K562 (cell line): Measurements from ENCODE around the gene IMPACT. TPM values are rescaled to one million over a fixed set of nuclear protein-coding genes. Genes with fewer than 3 reads are reported as not detected.

Experiments used
- ATAC-seq: fragments of 200-7000 bp; cut with Tn5 transposase; 3 replicates; pipeline ENCODE4 v1.9.1; 2020; ENCODE audit warnings: moderate library complexity
- BruUV-seq: library from RNA; stranded (reverse); fragments of 400-500 nt; replicated peaks from 2 replicates; lab custom pipeline; 2021; lab: Mats Ljungman, UMichigan
- CTCF ChIA-PET: fragments of 300-600 bp; formaldehyde crosslinking; extraction: SDS; loops from one replicate; lab custom pipeline; 2021; ENCODE audit warnings: low intra/inter-chr PET ratio; lab: Yijun Ruan, JAX
- POLR2A ChIA-PET: fragments of 300-600, 350-650 bp; sonication (Branson Sonifier 250); formaldehyde crosslinking; extraction: SDS; loops from one replicate; lab custom pipeline; 2021; ENCODE audit warnings: antibody characterized with exemption, inconsistent platforms; lab: Yijun Ruan, JAX
- DNase-seq, 4 experiments: peaks; one replicate each; pipeline versions ENCODE4 v3.0.0 to v3.0.0-alpha.2; 2011 to 2018; ENCODE audit warnings: low spot score in 3 of 4, mixed read lengths in 3 of 4; ENCODE audit errors: extremely low read depth in 1 of 4
- FAIRE-seq: peaks from 2 replicates; lab custom pipeline; 2011; peaks lifted over from hg19 to GRCh38; lab: Jason Lieb, UNC
- H2AFZ ChIP-seq: 2 replicates; pipeline ENCODE4 v1.6.0; 2011; ENCODE audit warnings: low read depth, low read length, control low read depth, inconsistent platforms
- H3K27ac ChIP-seq: fragments of 200-600 bp; 3 replicates; pipeline ENCODE4 v1.8.0; 2011; ENCODE audit warnings: low read depth, mild to moderate bottlenecking, control low read depth, inconsistent platforms, low read length, moderate library complexity, mixed read lengths; ENCODE audit errors: extremely low read depth
- H3K27me3 ChIP-seq, 2 experiments: fragments of 300-600 bp in 1 of 2; 2 replicates in 1 of 2; 3 replicates in 1 of 2; pipeline versions ENCODE4 v1.6.0 to v1.8.0; 2011; ENCODE audit warnings: inconsistent platforms in 2 of 2, low read length in 2 of 2, mild to moderate bottlenecking in 1 of 2, mixed read lengths in 1 of 2, moderate library complexity in 1 of 2; ENCODE audit not compliant: control insufficient read depth in 2 of 2, insufficient read depth in 2 of 2
- H3K36me3 ChIP-seq: fragments of 300-600 bp; 3 replicates; pipeline ENCODE4 v1.8.0; 2011; ENCODE audit warnings: mild to moderate bottlenecking, low read length, inconsistent platforms; ENCODE audit not compliant: control insufficient read depth, insufficient read depth
- H3K4me1 ChIP-seq, 2 experiments: fragments of 200-600 bp in 1 of 2; replicated peaks in 1 of 2; 2 replicates in 1 of 2; 3 replicates in 1 of 2; pipeline versions ENCODE4 v1.5.1 to v1.8.0; 2011; ENCODE audit warnings: inconsistent platforms in 2 of 2, low read length in 2 of 2, mild to moderate bottlenecking in 1 of 2, mixed read lengths in 1 of 2, moderate library complexity in 1 of 2; ENCODE audit not compliant: control insufficient read depth in 2 of 2, insufficient read depth in 2 of 2
- H3K4me2 ChIP-seq: 2 replicates; pipeline ENCODE4 v1.6.1; 2011; ENCODE audit warnings: low read length, control low read depth, inconsistent platforms, mixed read lengths; ENCODE audit not compliant: insufficient read depth
- H3K4me3 ChIP-seq: fragments of 200-600 bp; sonication (generic), shearing (Covaris generic); 2 replicates; pipeline ENCODE4 v1.5.1; 2016; ENCODE audit warnings: control low read depth, inconsistent platforms
- H3K79me2 ChIP-seq: fragments of 200-600 bp; 3 replicates; pipeline ENCODE4 v1.8.0; 2011; ENCODE audit warnings: low read length, inconsistent platforms; ENCODE audit not compliant: control insufficient read depth, insufficient read depth
- H3K9ac ChIP-seq, 2 experiments: 2 replicates each; pipeline versions ENCODE4 v1.6.0 to v1.6.1; 2011; ENCODE audit warnings: low read depth in 2 of 2, low read length in 2 of 2, control low read depth in 1 of 2, inconsistent platforms in 1 of 2, mild to moderate bottlenecking in 1 of 2, mixed read lengths in 1 of 2; ENCODE audit not compliant: insufficient read depth in 1 of 2
- H3K9me1 ChIP-seq: one replicate; pipeline ENCODE4 v1.6.0; 2011; ENCODE audit warnings: inconsistent platforms, mild to moderate bottlenecking, low read length, moderate library complexity; ENCODE audit not compliant: control insufficient read depth, insufficient read depth
- H3K9me3 ChIP-seq: replicated peaks from 2 replicates; pipeline ENCODE4 v1.5.1; 2011; ENCODE audit warnings: low read depth, low read length, inconsistent platforms; ENCODE audit not compliant: control insufficient read depth, insufficient read depth
- H4K20me1 ChIP-seq: replicated peaks from 2 replicates; pipeline ENCODE4 v1.6.1; 2011; ENCODE audit warnings: low read length, inconsistent platforms, mixed read lengths; ENCODE audit not compliant: control insufficient read depth, insufficient read depth
- CXXC5 ChIP-seq: fragments of 250-450 bp; sonication (Bioruptor Pico); IDR thresholded peaks from 2 replicates; pipeline ENCODE4 v1.8.0; 2022; ENCODE audit warnings: inconsistent platforms, mild to moderate bottlenecking, moderate library complexity
- E2F6 ChIP-seq, 2 experiments: IDR thresholded peaks; 2 replicates each; pipeline ENCODE4 v1.6.1; 2011; ENCODE audit warnings: borderline replicate concordance in 1 of 2, control low read depth in 1 of 2, low read depth in 1 of 2, low read length in 1 of 2, mild to moderate bottlenecking in 1 of 2, mixed read lengths in 1 of 2, moderate library complexity in 1 of 2; ENCODE audit not compliant: insufficient read depth in 1 of 2, insufficient read length in 1 of 2, poor library complexity in 1 of 2, severe bottlenecking in 1 of 2; ENCODE audit errors: extremely low read depth in 1 of 2
- EGR1 ChIP-seq: fragments of 450-650 bp; conservative IDR thresholded peaks from 2 replicates; pipeline ENCODE4 v1.6.1; 2017; ENCODE audit warnings: mild to moderate bottlenecking
- NFIC ChIP-seq: fragments of 450-650 bp; IDR thresholded peaks from 2 replicates; pipeline ENCODE4 v1.6.1; 2017; ENCODE audit warnings: mild to moderate bottlenecking, inconsistent platforms
- NRF1 ChIP-seq, 2 experiments: fragments of 450-650 bp; IDR thresholded peaks in 1 of 2; conservative IDR thresholded peaks in 1 of 2; 2 replicates each; pipeline ENCODE4 v1.6.1; 2014; ENCODE audit warnings: mild to moderate bottlenecking in 2 of 2
- PHF20 ChIP-seq: fragments of 450-650 bp; IDR thresholded peaks from 2 replicates; pipeline ENCODE4 v1.6.1; 2018; ENCODE audit not compliant: partially characterized antibody
- SIN3A ChIP-seq, 2 experiments: fragments of 150-350 bp in 1 of 2; IDR thresholded peaks; 2 replicates each; pipeline ENCODE4 v1.6.1; 2011 to 2016; ENCODE audit warnings: borderline replicate concordance in 2 of 2, low read depth in 2 of 2, low read length in 2 of 2, mild to moderate bottlenecking in 2 of 2, moderate library complexity in 2 of 2; ENCODE audit not compliant: control insufficient read depth in 1 of 2
- SMAD3 ChIP-seq: fragments of 450-650 bp; formaldehyde crosslinking; conservative IDR thresholded peaks from 2 replicates; pipeline ENCODE4 v1.4.0; 2020; ENCODE audit warnings: mild to moderate bottlenecking
- SMARCE1 ChIP-seq: fragments of 450-650 bp; IDR thresholded peaks from 2 replicates; pipeline ENCODE4 v1.7.1; 2016; ENCODE audit warnings: mild to moderate bottlenecking
- USF2 ChIP-seq: sonication (generic); formaldehyde crosslinking; IDR thresholded peaks from 2 replicates; pipeline ENCODE4 v1.5.0; 2020; ENCODE audit warnings: missing genetic modification reagents
- ZNF239 ChIP-seq: fragments of 250-450 bp; sonication (Bioruptor Pico); IDR thresholded peaks from 2 replicates; pipeline ENCODE4 v1.4.0; 2020; ENCODE audit warnings: mild to moderate bottlenecking
- WGBS: fragments of 100-300 bp; shearing (Covaris generic); methylation state at CpG from one replicate; pipeline ENCODE4 v1.1.6; 2016; ENCODE audit warnings: low coverage, mixed read lengths; ENCODE audit not compliant: insufficient coverage; ENCODE audit errors: missing lambda C conversion rate; 5-methylcytosine and 5-hydroxymethylcytosine counted together
- in situ Hi-C: fragments of 300-500 bp; cut with MboI; formaldehyde crosslinking; loops from 4 replicates; pipeline ENCODE4 v1.15.0; 2018; ENCODE audit warnings: inconsistent platforms, mixed read lengths
- intact Hi-C: fragments of 100-400 bp; cut with micrococcal nuclease; formaldehyde crosslinking; loops from 2 replicates; pipeline ENCODE4 v1.14.2; 2022
- polyA plus RNA-seq, 8 experiments: library from polyadenylated mRNA; depleted of rRNA in 4 of 8; stranded (reverse) in 5 of 8; unstranded in 3 of 8; fragments of >200 nt; fragmentation: Nextera tagmentation in 2 of 8; fragmentation: Illumina TruSeq in 1 of 8; extraction: Ambion mirVana in 2 of 8; extraction: Trizol in 1 of 8; gene quantifications; 2 replicates each; pipeline versions ENCODE4 v1.2.1 to v1.2.3, GENCODE V29; 2011 to 2014; ENCODE audit warnings: inconsistent platforms in 1 of 8, missing spikeins in 1 of 8
- total RNA-seq, 7 experiments: library from RNA; depleted of rRNA in 6 of 7; stranded (reverse); fragments of >200 nt in 6 of 7; fragmentation: Illumina TruSeq in 2 of 7; extraction: Trizol in 2 of 7; gene quantifications; 2 replicates each; pipeline versions ENCODE4 v1.2.1 to v1.2.3, GENCODE V29; 2011 to 2021; ENCODE audit warnings: low replicate concordance in 1 of 7
- TF ChIP-seq, protein P1 (sequence below): sonication (generic); formaldehyde crosslinking; IDR thresholded peaks from 2 replicates; pipeline ENCODE4 v1.9.0; 2022; ENCODE audit warnings: mild to moderate bottlenecking, missing genetic modification reagents
- TF ChIP-seq, protein P2 (sequence below): fragments of 450-650 bp; formaldehyde crosslinking; IDR thresholded peaks from 2 replicates; pipeline ENCODE4 v1.4.0; 2020; ENCODE audit warnings: mild to moderate bottlenecking, mixed read lengths

The IMPACT gene
- total and polyA plus RNA-seq, 9 of the 15 experiments (the other 6 are each of a cell fraction or from before 2014, with no cell fraction given): 4.7 to 7.6 (median 5.8) TPM

- peak; percentile 18 to 84 for TF ChIP-seq E2F6 (IDR thresholded peaks at IDR 0.05; ENCODE audit: borderline replicate concordance in 1 of 2, extremely low read depth in 1 of 2, insufficient read depth in 1 of 2, insufficient read length in 1 of 2, low read depth in 1 of 2, low read length in 1 of 2, poor library complexity in 1 of 2, severe bottlenecking in 1 of 2)
Observed at GRCh38 chr18:24397131-24397693, 29.3 kb upstream of the IMPACT start (continued).

GRCh38 chr18:24397694-24398368 lies 28.6 kb upstream of the IMPACT start, which contains the start of gene OSBPL1A:
OSBPL1A (minus strand) TSS chr18:24397824; CDS start chr18:24377533, 20,291 bp downstream.
- in situ Hi-C loops (no loop called here), intact Hi-C loops (no loop called here)
- WGBS: 13% methylated on average over 30 of the region's 55 CpGs
- Histone ChIP-seq H4K20me1 (0 out of 2 replicates have a peak, but pooled peaks cover 4% of the 10 kb centered on the region), H3K4me1 (peaks cover 0 to 9% of the 10 kb centered on the region in 2 experiments; a peak in 2 of 5 replicates), H3K27ac (no peak within 1 kb of the TSS), H3K79me2 (no peaks in the 10 kb centered on the region), H3K9ac (peak within 1 kb of the TSS in 1 of 2 experiments; percentile 4; a peak in 1 of 4 replicates), H2AFZ (peak within 1 kb of the TSS; percentile 66), H3K36me3 (no peaks in the 10 kb centered on the region), H3K4me3 (peak within 1 kb of the TSS; percentile 13; the same call in 1 of the 2 replicates), H3K9me3 (no peaks in the 10 kb centered on the region), H3K4me2 (peak within 1 kb of the TSS; percentile 21), H3K9me1 (no peaks in the 10 kb centered on the region), H3K27me3 (peaks cover 12 to 13% of the 10 kb centered on the region in 2 experiments)
- BruUV-seq: no TSS peak
- DNase-seq (peak; percentile 68 to 92 (median 85)), FAIRE-seq (no peak), ATAC-seq (peak; percentile 99)
- POLR2A ChIA-PET: interaction anchor here (1.0 kb wide), 1 partner anchor 11 kb away, joined by 3 read pairs; no protein-coding TSS in a partner anchor
- CTCF ChIA-PET: no interaction called here
- TF ChIP-seq EGR1 (peak; percentile 44), USF2 (CRISPR knock-in tag) (peak; percentile 87), SMAD3 (CRISPR knock-in tag) (no peak), NFIC (peak; percentile 61), SIN3A (IDR thresholded peaks at IDR 0.05; ENCODE audit: borderline replicate concordance in 2 of 2, control insufficient read depth in 1 of 2, low read depth in 2 of 2, low read length in 2 of 2) (no peak), SMARCE1 (no peak), NRF1 (conservative IDR thresholded peaks at IDR 0.05 in 1 of 2, IDR thresholded peaks at IDR 0.05 in 1 of 2) (peak in 1 of 2 experiments; percentile 43; a peak in 3 of 4 replicates), CXXC5 (CRISPR knock-in tag) (0 out of 2 replicates have a peak, but pooled peaks have one; percentile 22), PHF20 (no peak), ZNF239 (CRISPR knock-in tag) (no peak)
- TF ChIP-seq, protein P1, sequence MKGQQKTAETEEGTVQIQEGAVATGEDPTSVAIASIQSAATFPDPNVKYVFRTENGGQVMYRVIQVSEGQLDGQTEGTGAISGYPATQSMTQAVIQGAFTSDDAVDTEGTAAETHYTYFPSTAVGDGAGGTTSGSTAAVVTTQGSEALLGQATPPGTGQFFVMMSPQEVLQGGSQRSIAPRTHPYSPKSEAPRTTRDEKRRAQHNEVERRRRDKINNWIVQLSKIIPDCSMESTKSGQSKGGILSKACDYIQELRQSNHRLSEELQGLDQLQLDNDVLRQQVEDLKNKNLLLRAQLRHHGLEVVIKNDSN (CRISPR knock-in tag): peak; percentile 67
- TF ChIP-seq, protein P2, sequence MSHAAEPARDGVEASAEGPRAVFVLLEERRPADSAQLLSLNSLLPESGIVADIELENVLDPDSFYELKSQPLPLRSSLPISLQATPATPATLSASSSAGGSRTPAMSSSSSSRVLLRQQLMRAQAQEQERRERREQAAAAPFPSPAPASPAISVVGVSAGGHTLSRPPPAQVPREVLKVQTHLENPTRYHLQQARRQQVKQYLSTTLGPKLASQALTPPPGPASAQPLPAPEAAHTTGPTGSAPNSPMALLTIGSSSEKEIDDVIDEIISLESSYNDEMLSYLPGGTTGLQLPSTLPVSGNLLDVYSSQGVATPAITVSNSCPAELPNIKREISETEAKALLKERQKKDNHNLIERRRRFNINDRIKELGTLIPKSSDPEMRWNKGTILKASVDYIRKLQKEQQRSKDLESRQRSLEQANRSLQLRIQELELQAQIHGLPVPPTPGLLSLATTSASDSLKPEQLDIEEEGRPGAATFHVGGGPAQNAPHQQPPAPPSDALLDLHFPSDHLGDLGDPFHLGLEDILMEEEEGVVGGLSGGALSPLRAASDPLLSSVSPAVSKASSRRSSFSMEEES: peak; percentile 29; the same call in 1 of the 2 replicates
